Measurements from ENCODE around the gene HIVEP2.

HIVEP2 gene

GRCh38 chr6:142811923-142812322 is 133.1 kb downstream of the HIVEP2 start:
- no peak for DNase-seq

GRCh38 chr6:142810952-142811514 is 133.9 kb downstream of the HIVEP2 start:
- no peak for DNase-seq

DNA sequence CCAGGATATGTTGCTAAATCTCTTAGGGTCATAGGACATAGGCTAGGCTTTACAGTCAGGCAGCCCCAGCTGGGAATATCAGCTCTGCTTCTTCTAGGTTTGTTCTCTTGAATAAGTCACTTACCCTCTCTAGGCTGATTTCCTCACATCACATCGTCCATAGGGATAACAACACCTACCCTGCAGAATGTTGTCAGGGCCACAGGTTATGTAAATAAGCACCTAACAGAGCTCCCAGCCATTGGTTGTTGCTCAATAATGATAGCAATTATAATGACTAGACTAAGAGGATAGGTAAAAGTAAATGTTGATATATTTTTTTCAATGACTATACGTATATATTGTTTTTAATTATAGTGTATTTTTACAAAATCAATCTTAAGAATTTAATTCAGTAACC is 135.0 kb downstream of the HIVEP2 start:
- no peak for DNase-seq

GRCh38 chr6:142808405-142809061 is 136.4 kb downstream of the HIVEP2 start:
- DNase-seq: no peak

DNA sequence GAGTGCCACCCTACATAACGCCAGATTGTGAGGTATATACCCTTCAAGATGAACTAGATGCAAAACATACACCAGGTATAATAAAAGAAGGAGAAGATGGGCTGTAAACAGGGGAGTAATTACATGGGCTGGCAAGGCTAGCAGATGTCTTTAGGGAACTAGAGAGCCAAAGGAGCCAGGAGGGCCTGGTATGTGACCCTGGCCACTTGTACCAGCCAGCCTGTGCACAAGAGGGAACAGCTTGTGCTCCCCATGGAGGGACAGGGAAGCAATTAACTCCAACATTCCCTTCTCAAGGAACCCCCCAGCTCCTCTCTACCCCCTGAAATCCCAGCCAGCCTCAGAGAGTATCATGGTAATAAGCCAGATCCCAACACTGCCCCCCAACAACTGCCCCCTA is 139.9 kb downstream of the HIVEP2 start:
- no peak for DNase-seq

- no peak for DNase-seq
These were observed 140.5 kb downstream of the HIVEP2 start for GRCh38 chr6:142804490-142804889.

DNA sequence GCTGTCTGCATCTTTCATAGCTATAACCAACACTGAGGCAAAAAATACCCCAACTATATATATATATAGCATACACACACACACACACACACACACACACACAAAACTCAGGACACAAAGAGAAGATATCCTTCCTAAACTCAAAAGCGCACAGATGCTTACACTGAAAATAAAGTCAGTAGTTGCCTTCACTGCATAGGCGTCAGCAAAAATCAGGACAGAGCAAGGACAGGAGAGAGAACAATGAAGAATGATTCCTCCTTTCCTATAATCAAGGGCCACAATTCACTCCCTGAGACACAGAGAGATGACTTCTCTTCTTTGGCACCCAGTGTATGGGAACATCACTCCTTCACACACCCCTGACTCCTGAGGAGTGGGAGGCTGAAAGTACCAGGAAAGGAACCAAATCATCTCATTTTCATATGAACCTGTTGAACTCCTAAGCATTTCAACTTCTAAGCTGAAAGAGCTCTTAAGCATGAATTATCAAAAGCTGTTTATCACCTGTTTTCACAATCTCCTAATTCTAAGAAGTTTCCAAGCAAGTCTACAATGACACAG is 141.4 kb downstream of the HIVEP2 start:
- no peak for DNase-seq

DNA sequence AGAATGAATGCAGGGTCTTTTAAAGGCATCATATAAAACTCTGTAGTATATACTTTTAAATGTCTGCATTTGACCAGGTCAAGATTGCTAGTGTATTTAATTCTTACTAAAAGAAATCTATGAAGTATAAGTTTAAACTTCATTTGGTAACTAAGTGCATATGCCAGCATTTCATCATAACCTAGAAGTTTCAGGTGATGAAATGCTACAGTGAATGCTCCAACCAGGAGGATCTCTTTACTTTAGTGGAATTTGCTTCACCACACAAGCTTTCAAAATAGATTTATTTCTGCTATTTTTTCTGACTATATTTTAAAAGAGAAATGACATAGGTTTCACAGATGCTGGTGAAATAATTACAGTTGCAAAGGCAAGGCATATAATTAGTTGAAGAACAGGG is 141.9 kb downstream of the HIVEP2 start:
- no peak for DNase-seq

- no peak for DNase-seq
These were observed 142.9 kb downstream of the HIVEP2 start for GRCh38 chr6:142802124-142802523.

GRCh38 chr6:142800240-142800639 is 144.7 kb downstream of the HIVEP2 start:
- no peak for DNase-seq

DNA sequence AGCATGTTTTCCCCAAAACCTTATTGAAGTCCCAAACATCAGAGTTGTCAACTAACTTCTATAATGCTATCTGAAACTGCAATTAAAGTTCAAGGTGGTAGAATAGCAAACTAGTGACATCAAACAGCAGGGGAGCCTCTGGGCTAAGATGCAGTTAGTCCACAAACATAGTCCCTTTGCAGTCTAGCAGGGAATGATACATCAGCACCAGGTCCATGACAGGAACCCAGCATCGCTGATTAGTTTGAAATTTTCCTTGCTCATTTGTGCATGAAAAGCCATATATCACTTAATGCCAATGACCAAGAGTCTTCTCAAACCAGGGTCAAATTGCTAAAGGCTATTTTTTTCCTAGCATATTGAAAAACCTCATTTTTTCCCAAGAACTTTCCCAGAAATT is 145.3 kb downstream of the HIVEP2 start:
- no peak for DNase-seq

DNA sequence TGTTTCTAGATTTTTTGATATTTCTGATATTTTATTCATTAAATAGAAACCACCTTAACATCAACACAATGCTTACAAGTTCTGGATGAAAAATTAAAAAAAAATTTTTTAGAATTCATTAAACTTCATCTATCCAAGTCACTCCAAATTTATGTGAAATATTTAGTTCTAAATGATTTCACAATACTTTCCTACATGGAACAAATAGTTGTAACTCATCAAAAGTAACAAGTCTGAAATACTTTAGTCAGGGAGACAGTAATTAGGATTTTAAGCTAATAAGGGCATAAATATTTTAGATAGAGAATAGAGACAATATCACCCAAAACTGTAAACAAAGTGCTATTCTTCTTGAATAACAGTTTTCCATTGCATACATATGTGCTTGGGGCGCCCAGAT is 147.8 kb downstream of the HIVEP2 start:
- no peak for DNase-seq

- no peak for DNase-seq
These were observed 148.4 kb downstream of the HIVEP2 start for GRCh38 chr6:142796571-142796970.

- no peak for DNase-seq
These were observed 149.0 kb downstream of the HIVEP2 start for GRCh38 chr6:142796024-142796423.

GRCh38 chr6:142794424-142794823 is 150.6 kb downstream of the HIVEP2 start:
- DNase-seq: no peak

DNA sequence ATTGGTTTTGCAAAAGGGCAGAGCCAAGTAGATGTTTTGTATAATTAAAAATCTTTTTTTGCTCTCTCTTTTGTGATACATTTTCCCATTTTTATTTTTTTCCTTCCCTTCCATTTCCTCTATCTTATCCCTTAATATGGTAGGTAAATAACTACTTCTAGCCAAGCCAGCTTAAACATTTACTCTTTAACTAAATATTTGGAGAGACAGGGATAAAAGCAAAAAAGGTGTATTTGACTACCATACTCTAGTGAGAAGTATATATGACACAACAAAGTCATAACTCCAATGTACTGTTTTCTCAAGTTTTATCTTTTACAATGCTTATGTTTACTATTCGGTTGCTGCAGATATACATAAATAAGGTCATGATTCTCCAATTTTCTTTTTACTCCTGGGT is 154.7 kb downstream of the HIVEP2 start:
- DNase-seq: no peak

DNA sequence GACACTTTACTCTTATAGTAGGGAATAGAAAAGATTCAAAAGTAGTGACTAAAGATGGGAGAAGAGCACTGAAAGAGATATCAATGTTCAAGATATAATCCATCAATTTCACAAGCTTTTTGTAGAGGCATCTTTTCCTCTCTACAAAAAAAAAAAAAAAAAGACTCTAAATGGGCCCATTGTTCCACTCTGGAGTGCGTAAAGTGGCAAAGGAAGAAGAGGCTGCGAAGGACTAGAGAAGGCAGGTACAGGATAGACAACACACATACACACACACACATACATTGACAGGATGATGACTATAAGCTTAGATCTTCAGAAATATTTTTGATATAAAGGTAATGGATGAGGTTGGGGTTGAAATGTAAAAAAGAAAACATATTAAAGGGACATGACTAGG is 157.6 kb downstream of the HIVEP2 start:
- DNase-seq: no peak

- DNase-seq: no peak
These were observed 158.5 kb downstream of the HIVEP2 start for GRCh38 chr6:142786476-142786875.

- DNase-seq: no peak
These were observed 160.6 kb downstream of the HIVEP2 start for GRCh38 chr6:142784344-142784743.

- DNase-seq: no peak
These were observed 161.5 kb downstream of the HIVEP2 start for GRCh38 chr6:142783499-142783898.

- DNase-seq: no peak
These were observed 163.8 kb downstream of the HIVEP2 start for GRCh38 chr6:142781129-142781528.

DNA sequence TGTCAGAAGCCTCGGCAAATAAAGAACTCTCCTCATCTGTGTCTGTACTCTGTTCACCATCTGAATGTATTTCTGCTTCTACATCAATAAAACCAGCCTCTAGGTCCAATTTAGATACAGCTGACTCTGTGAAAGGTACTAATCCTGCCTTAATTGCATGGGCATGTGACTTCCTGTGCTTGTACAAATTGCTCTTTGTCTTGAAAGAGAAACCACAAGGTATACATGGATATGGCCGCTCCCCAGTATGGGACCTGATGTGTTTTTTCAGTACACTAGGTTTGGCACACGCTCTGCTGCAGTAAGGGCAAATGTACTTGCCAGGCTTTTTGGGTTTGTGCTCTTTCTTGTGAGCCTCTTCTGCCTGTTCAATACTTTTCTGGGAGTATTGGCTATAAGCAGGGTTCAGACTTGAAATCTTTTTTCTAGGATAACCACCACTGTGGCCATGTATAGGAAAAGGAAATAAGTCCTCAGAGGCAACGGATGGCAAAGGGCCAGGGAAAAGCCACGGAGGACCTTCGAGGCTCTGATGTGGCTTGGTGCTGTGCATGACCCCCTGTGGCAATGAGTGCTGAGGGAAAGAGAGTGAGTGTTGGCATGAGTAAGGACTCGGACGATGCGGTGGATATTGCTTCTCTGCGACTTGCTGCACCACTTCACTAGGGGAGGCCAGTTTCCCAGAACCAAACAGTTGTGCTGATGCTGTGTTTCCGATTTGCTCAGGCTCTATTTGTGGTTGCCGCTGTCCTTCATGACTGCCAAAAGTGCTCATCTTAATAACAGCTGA is 170.9 kb downstream of the HIVEP2 start:
- DNase-seq: no peak

GRCh38 chr6:142773324-142773723 is 171.7 kb downstream of the HIVEP2 start:
- DNase-seq: no peak

- DNase-seq: no peak
These were observed 173.8 kb downstream of the HIVEP2 start for GRCh38 chr6:142771162-142771561.
